AG04450 (cell line): ENCODE measurements around the gene HS3ST5. TPM values are rescaled to one million over a fixed set of nuclear protein-coding genes. Genes with fewer than 3 reads are reported as not detected.

ENCODE experiments used
- CTCF ChIA-PET: fragments of 300-600, 350-600 bp; formaldehyde crosslinking; extraction: SDS; loops from one replicate; lab custom pipeline; 2022; ENCODE audit warnings: antibody characterized with exemption, inconsistent platforms; lab: Charles Lee
- POLR2A ChIA-PET: fragments of 350-600 bp; formaldehyde crosslinking; extraction: SDS; loops from one replicate; lab custom pipeline; 2021; ENCODE audit warnings: antibody characterized with exemption, inconsistent platforms; lab: Yijun Ruan, JAX
- DNase-seq: peaks from one replicate; pipeline ENCODE4 v3.0.0-alpha.2; 2011; ENCODE audit warnings: low read depth, low spot score
- H3K27ac ChIP-seq: one replicate; pipeline ENCODE4 v1.5.1; 2012; ENCODE audit warnings: low read depth, low read length, control low read depth
- H3K27me3 ChIP-seq: one replicate; pipeline ENCODE4 v1.6.0; 2012; ENCODE audit warnings: low read length; ENCODE audit not compliant: control insufficient read depth, insufficient read depth
- H3K4me3 ChIP-seq: 2 replicates; pipeline ENCODE4 v1.5.1; 2011; ENCODE audit warnings: mild to moderate bottlenecking, low read depth, low read length, control low read depth
- H3K9me3 ChIP-seq: 2 replicates; pipeline ENCODE4 v1.5.1; 2012; ENCODE audit warnings: low read length; ENCODE audit not compliant: control insufficient read depth, insufficient read depth
- CTCF ChIP-seq: IDR thresholded peaks from 2 replicates; pipeline ENCODE4 v1.5.1; 2011; ENCODE audit warnings: low read depth, low read length, control low read depth, inconsistent platforms
- polyA plus RNA-seq: library from polyadenylated mRNA; depleted of rRNA; stranded (reverse); fragments of >200 nt; gene quantifications from 2 replicates; pipeline ENCODE4 v1.2.3, GENCODE V29; 2011

HS3ST5 gene
- polyA plus RNA-seq, 1 experiment: not detected

GRCh38 chr6:114195027-114195365 lies 147.8 kb downstream of the HS3ST5 start:
- no peak overlapping the region for H3K27ac ChIP-seq
- POLR2A ChIA-PET: no interaction called here
- DNase-seq: no peak

DNA sequence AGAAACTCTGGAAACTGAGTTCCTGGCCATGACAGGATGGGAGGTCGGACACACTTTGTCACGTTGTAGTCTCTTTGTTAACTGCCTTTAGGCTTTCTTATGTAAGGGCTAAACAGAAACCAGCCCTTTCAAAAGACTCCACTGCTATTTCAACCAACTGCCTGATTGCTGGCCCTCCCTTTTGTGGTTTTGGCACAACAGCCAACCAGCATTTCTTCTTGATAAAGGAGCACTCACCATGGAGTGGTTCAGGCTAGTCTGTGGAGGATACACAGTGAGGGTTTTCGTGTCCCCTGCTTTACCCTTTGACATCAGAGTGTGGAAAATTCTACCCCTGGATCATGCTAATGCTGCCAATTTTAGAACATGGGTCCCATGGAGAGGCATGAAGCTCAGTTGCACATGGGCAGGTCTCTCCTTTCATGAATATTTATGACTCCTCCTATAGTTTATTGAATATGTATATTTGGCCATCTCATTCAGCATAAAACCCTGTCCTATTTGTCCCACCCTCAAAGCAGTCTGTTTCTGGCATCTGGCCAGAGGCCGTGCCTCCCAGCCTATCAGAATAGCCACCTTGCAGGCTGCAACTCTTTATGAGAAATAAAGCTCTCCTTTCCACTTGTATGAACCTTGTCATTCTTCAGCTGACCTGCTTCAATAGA lies 148.3 kb downstream of the HS3ST5 start:
- CTCF ChIA-PET: interaction anchor here (1.0 kb wide), 1 partner anchor 87 kb away, joined by 4 read pairs; no protein-coding TSS in a partner anchor
- H3K27me3 ChIP-seq: no peaks in the 10 kb centered on the region
- no peak overlapping the region for H3K27ac ChIP-seq
- no peaks in the 10 kb centered on the region for H3K9me3 ChIP-seq
- POLR2A ChIA-PET: no interaction called here
- DNase-seq: no peak
- no peak for TF ChIP-seq CTCF
- no peak overlapping the region for H3K4me3 ChIP-seq

More at GRCh38 chr6:114195027-114195365, 147.8 kb downstream of the HS3ST5 start:
- no peaks in the 10 kb centered on the region for H3K27me3 ChIP-seq
- CTCF ChIA-PET: interaction anchor here (1.0 kb wide), 1 partner anchor 87 kb away, joined by 4 read pairs; no protein-coding TSS in a partner anchor
- no peak for TF ChIP-seq CTCF
- H3K9me3 ChIP-seq: no peaks in the 10 kb centered on the region
- H3K4me3 ChIP-seq: no peak overlapping the region

- H3K4me3 ChIP-seq: no peak overlapping the region
- H3K27me3 ChIP-seq: no peaks in the 10 kb centered on the region
- CTCF ChIA-PET: no interaction called here
- H3K27ac ChIP-seq: no peak overlapping the region
- no peak for TF ChIP-seq CTCF
- POLR2A ChIA-PET: no interaction called here
- H3K9me3 ChIP-seq: no peaks in the 10 kb centered on the region
- no peak for DNase-seq
These were observed 155.3 kb downstream of the HS3ST5 start for GRCh38 chr6:114187563-114187962.

- no peak for TF ChIP-seq CTCF
- DNase-seq: no peak
- ChIA-PET POLR2A (no interaction called here), CTCF (no interaction called here)
- H3K9me3 ChIP-seq: no peaks in the 10 kb centered on the region
- no peak overlapping the region for H3K4me3 ChIP-seq
- no peaks in the 10 kb centered on the region for H3K27me3 ChIP-seq
- H3K27ac ChIP-seq: no peak overlapping the region
These were observed 161.2 kb downstream of the HS3ST5 start for GRCh38 chr6:114181664-114182063.

DNA sequence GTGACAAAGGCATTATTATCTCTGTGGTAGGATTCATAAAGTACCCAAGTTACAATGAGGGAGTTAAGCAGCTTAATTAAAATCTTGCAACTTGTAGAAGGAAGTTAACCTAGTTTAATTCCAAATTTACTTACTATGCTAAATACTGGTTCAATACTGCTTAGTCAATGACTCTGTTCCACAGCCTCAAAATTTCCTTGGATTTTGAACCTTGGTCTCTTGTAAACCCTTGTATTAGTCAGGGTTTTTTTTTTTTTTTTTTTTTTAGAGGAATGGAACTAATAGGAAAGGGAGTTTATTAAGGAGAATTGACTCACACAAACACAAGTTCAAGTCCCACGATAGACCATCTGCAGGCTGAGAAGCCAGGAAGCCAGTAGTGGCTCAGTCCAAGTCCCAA lies 163.4 kb downstream of the HS3ST5 start:
- ChIA-PET POLR2A (no interaction called here), CTCF (interaction anchor here (1.3 kb wide), 1 partner anchor 125 kb away, joined by 3 read pairs; no protein-coding TSS in a partner anchor)
- no peak for TF ChIP-seq CTCF
- no peak overlapping the region for H3K27ac ChIP-seq
- H3K4me3 ChIP-seq: no peak overlapping the region
- no peak for DNase-seq
- no peaks in the 10 kb centered on the region for H3K9me3 ChIP-seq
- no peaks in the 10 kb centered on the region for H3K27me3 ChIP-seq
